ENCODE results near the gene TFAP2A. TPM values are rescaled to one million over a fixed set of nuclear protein-coding genes. Genes with fewer than 3 reads are reported as not detected.

TFAP2A gene
- total RNA-seq, 1 donor from 2014 or later, result not detected

DNA sequence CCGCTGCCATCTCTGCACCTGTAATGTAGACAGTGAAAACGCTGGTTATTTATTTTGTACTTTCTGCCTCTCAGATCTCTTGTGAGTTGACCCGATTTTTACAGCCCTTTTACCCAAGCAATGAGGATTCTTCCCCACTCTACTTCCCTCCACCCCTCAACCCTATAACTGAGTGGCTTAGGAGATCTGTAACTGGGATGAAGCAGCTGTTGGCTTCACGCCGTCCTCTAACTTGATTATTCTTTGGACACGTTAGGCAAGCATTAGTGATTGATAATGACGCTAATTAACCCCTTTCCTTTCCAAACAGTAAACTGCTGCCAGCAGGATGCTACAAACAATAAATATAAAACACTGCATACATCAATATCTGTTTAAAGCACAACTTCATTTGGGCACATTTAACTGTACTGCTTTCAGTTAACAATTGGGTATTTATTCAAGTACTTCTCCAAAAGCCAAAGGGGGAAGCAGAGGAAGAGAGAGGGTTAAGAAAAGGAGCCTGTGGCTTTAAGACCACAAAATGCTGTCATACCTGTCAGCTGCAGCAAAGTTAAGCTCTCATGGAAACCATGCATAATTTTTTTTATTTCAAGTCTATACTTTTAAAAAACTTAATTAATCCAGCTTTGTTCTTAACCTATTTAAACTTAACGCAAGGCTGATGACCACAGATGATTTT is 21.2 kb downstream of the TFAP2A start:
- no peak overlapping the region for H3K4me3 ChIP-seq (ENCODE audit: low read length in 3 of 3)
- no peaks in the 10 kb centered on the region for H3K9me3 ChIP-seq (ENCODE audit: control insufficient read depth in 3 of 3, low read length in 3 of 3)
- H3K4me1 ChIP-seq (ENCODE audit: control insufficient read depth in 3 of 3, insufficient read depth in 3 of 3, low read length in 3 of 3), result no peaks in the 10 kb centered on the region
- H3K27ac ChIP-seq (ENCODE audit: low read depth, low read length), result no peak overlapping the region
- H3K36me3 ChIP-seq (ENCODE audit: control insufficient read depth in 3 of 3, insufficient read depth in 3 of 3, low read length in 3 of 3), result no peaks in the 10 kb centered on the region
- no peak overlapping the region for H3K9ac ChIP-seq (ENCODE audit: low read depth in 1 of 3, low read length in 3 of 3)
- peaks cover 73 to 89% (median 80%) of the 10 kb centered on the region in 3 donors for H3K27me3 ChIP-seq (ENCODE audit: control insufficient read depth in 3 of 3, insufficient read depth in 3 of 3, low read length in 3 of 3)

DNA sequence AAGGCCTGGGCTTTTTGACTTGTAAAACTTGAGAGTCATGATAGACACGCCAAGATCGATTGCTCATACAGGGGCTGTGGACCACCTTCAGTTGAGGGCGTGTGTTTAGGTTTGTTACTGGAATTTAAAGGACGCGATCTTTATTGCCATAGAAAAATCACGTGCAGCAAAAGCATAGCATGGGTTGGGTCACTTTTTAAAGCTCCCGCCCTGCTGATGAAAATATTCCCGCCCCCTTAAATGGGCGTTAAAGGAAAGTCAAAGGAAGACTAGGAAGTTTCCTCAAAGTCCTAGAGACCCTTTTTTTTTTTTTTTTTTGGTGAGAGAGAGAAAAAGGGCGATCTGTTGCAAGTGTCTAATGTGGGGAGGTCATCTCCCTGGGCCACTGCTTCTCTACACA is 23.1 kb downstream of the TFAP2A start:
- Histone ChIP-seq H3K27ac (ENCODE audit: low read depth, low read length) (no peak overlapping the region), H3K4me3 (ENCODE audit: low read length in 3 of 3) (no peak overlapping the region), H3K9ac (ENCODE audit: low read depth in 1 of 3, low read length in 3 of 3) (no peak overlapping the region), H3K36me3 (ENCODE audit: control insufficient read depth in 3 of 3, insufficient read depth in 3 of 3, low read length in 3 of 3) (no peaks in the 10 kb centered on the region), H3K4me1 (ENCODE audit: control insufficient read depth in 3 of 3, insufficient read depth in 3 of 3, low read length in 3 of 3) (no peaks in the 10 kb centered on the region), H3K9me3 (ENCODE audit: control insufficient read depth in 3 of 3, low read length in 3 of 3) (no peaks in the 10 kb centered on the region), H3K27me3 (ENCODE audit: control insufficient read depth in 3 of 3, insufficient read depth in 3 of 3, low read length in 3 of 3) (peaks cover 84 to 93% (median 85%) of the 10 kb centered on the region in 3 donors)

DNA sequence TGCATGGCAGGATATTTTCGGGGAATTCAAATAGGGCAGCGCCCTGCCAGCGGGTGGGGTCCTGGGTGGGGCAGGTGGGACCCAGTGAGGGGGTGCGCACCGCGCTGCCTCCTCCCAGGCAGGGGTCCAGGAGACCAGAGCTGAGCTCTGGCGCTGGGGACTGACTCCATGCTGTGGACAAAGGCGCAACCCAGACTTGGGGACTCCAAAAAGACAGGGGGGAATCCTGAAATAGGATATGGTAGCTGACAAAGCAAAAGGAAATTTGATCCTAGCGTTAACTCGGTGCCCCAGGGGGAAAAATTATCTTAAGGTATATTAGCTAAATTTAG is 23.6 kb downstream of the TFAP2A start:
- Histone ChIP-seq H3K9me3 (ENCODE audit: control insufficient read depth in 3 of 3, low read length in 3 of 3) (no peaks in the 10 kb centered on the region), H3K36me3 (ENCODE audit: control insufficient read depth in 3 of 3, insufficient read depth in 3 of 3, low read length in 3 of 3) (no peaks in the 10 kb centered on the region), H3K9ac (ENCODE audit: low read depth in 1 of 3, low read length in 3 of 3) (no peak overlapping the region), H3K27me3 (ENCODE audit: control insufficient read depth in 3 of 3, insufficient read depth in 3 of 3, low read length in 3 of 3) (peaks cover 88 to 96% (median 89%) of the 10 kb centered on the region in 3 donors), H3K4me1 (ENCODE audit: control insufficient read depth in 3 of 3, insufficient read depth in 3 of 3, low read length in 3 of 3) (no peaks in the 10 kb centered on the region), H3K4me3 (ENCODE audit: low read length in 3 of 3) (no peak overlapping the region), H3K27ac (ENCODE audit: low read depth, low read length) (no peak overlapping the region)

GRCh38 chr6:10390495-10391298 is 24.2 kb downstream of the TFAP2A start:
- no peak overlapping the region for H3K4me3 ChIP-seq (ENCODE audit: low read length in 3 of 3)
- no peak overlapping the region for H3K9ac ChIP-seq (ENCODE audit: low read depth in 1 of 3, low read length in 3 of 3)
- no peak overlapping the region for H3K27ac ChIP-seq (ENCODE audit: low read depth, low read length)
- no peaks in the 10 kb centered on the region for H3K4me1 ChIP-seq (ENCODE audit: control insufficient read depth in 3 of 3, insufficient read depth in 3 of 3, low read length in 3 of 3)
- H3K36me3 ChIP-seq (ENCODE audit: control insufficient read depth in 3 of 3, insufficient read depth in 3 of 3, low read length in 3 of 3), result no peaks in the 10 kb centered on the region
- H3K9me3 ChIP-seq (ENCODE audit: control insufficient read depth in 3 of 3, low read length in 3 of 3), result no peaks in the 10 kb centered on the region
- peaks cover 89 to 96% (median 92%) of the 10 kb centered on the region in 3 donors for H3K27me3 ChIP-seq (ENCODE audit: control insufficient read depth in 3 of 3, insufficient read depth in 3 of 3, low read length in 3 of 3)

GRCh38 chr6:10389739-10390494 is 25.0 kb downstream of the TFAP2A start:
- Histone ChIP-seq H3K4me3 (ENCODE audit: low read length in 3 of 3) (no peak overlapping the region), H3K27me3 (ENCODE audit: control insufficient read depth in 3 of 3, insufficient read depth in 3 of 3, low read length in 3 of 3) (peaks cover 91 to 98% (median 94%) of the 10 kb centered on the region in 3 donors)

DNA sequence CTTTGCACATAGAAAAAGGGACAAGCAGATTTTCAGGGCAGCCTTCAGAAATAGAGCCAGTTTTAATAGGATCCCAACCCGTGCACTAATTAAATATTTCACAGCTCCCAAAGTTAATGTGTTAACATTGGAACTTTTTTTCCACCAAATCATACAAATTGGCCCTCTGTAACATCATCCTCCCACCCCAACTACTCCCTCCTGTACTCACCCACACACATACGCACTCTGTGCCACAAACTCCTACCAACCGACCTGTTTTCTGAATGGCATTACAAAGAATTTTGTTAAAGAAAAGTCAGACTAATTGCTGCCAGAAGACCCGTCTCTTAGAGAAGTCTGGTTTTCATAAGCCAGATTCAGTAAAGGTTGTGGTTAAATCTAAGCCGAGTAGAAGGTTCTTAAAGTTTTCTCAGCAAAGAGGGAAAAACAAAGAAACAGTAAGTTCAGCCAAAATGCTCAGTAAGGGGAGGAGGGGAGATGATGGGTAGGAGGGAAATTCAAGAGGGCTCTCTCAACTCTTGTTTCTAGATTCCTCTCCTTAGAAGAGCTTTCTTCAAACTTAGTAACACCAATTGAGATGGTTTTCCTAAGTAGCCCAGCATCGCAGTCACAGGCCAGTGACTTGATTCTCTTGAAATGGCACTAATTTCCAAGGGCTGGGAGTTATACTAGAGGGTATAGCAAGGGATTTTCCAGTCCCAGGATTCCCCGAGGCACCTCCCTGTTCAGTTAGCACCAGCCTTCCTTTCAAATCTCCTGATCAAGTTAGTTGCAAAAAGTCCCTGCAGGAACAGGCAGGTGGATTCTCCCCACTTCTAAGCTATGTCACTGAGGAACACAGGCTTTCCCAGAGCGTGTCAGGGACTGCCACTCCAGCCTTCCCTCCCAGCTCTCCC is 27.9 kb downstream of the TFAP2A start:
- Histone ChIP-seq H3K27me3 (ENCODE audit: control insufficient read depth in 3 of 3, insufficient read depth in 3 of 3, low read length in 3 of 3) (peaks cover 98 to 99% (median 98%) of the 10 kb centered on the region in 3 donors), H3K4me1 (ENCODE audit: control insufficient read depth in 3 of 3, insufficient read depth in 3 of 3, low read length in 3 of 3) (peaks cover 0 to 8% (median 7%) of the 10 kb centered on the region in 3 donors), H3K9me3 (ENCODE audit: control insufficient read depth in 3 of 3, low read length in 3 of 3) (no peaks in the 10 kb centered on the region), H3K27ac (ENCODE audit: low read depth, low read length) (no peak overlapping the region), H3K4me3 (ENCODE audit: low read length in 3 of 3) (no peak overlapping the region), H3K36me3 (ENCODE audit: control insufficient read depth in 3 of 3, insufficient read depth in 3 of 3, low read length in 3 of 3) (no peaks in the 10 kb centered on the region), H3K9ac (ENCODE audit: low read depth in 1 of 3, low read length in 3 of 3) (no peak overlapping the region)

More at GRCh38 chr6:10389739-10390494, 25.0 kb downstream of the TFAP2A start:
- H3K9me3 ChIP-seq (ENCODE audit: control insufficient read depth in 3 of 3, low read length in 3 of 3), result no peaks in the 10 kb centered on the region
- no peaks in the 10 kb centered on the region for H3K4me1 ChIP-seq (ENCODE audit: control insufficient read depth in 3 of 3, insufficient read depth in 3 of 3, low read length in 3 of 3)
- no peak overlapping the region for H3K9ac ChIP-seq (ENCODE audit: low read depth in 1 of 3, low read length in 3 of 3)
- no peak overlapping the region for H3K27ac ChIP-seq (ENCODE audit: low read depth, low read length)
- H3K36me3 ChIP-seq (ENCODE audit: control insufficient read depth in 3 of 3, insufficient read depth in 3 of 3, low read length in 3 of 3), result no peaks in the 10 kb centered on the region

- H3K27me3 ChIP-seq (ENCODE audit: control insufficient read depth in 3 of 3, insufficient read depth in 3 of 3, low read length in 3 of 3), result peaks cover 98 to 99% (median 99%) of the 10 kb centered on the region in 3 donors
- no peak overlapping the region for H3K4me3 ChIP-seq (ENCODE audit: low read length in 3 of 3)
- H3K4me1 ChIP-seq (ENCODE audit: control insufficient read depth in 3 of 3, insufficient read depth in 3 of 3, low read length in 3 of 3), result peaks cover 0 to 10% (median 7%) of the 10 kb centered on the region in 3 donors
- H3K36me3 ChIP-seq (ENCODE audit: control insufficient read depth in 3 of 3, insufficient read depth in 3 of 3, low read length in 3 of 3), result no peaks in the 10 kb centered on the region
- no peak overlapping the region for H3K27ac ChIP-seq (ENCODE audit: low read depth, low read length)
- H3K9me3 ChIP-seq (ENCODE audit: control insufficient read depth in 3 of 3, low read length in 3 of 3), result no peaks in the 10 kb centered on the region
- H3K9ac ChIP-seq (ENCODE audit: low read depth in 1 of 3, low read length in 3 of 3), result no peak overlapping the region
Observed at GRCh38 chr6:10386220-10386619, 28.7 kb downstream of the TFAP2A start.

- no peaks in the 10 kb centered on the region for H3K9me3 ChIP-seq (ENCODE audit: control insufficient read depth in 3 of 3, low read length in 3 of 3)
- H3K9ac ChIP-seq (ENCODE audit: low read depth in 1 of 3, low read length in 3 of 3), result no peak overlapping the region
- no peak overlapping the region for H3K27ac ChIP-seq (ENCODE audit: low read depth, low read length)
- H3K36me3 ChIP-seq (ENCODE audit: control insufficient read depth in 3 of 3, insufficient read depth in 3 of 3, low read length in 3 of 3), result no peaks in the 10 kb centered on the region
- H3K4me1 ChIP-seq (ENCODE audit: control insufficient read depth in 3 of 3, insufficient read depth in 3 of 3, low read length in 3 of 3), result peaks cover 0 to 10% (median 7%) of the 10 kb centered on the region in 3 donors
- H3K4me3 ChIP-seq (ENCODE audit: low read length in 3 of 3), result no peak overlapping the region
- peaks cover 98% of the 10 kb centered on the region in 3 donors for H3K27me3 ChIP-seq (ENCODE audit: control insufficient read depth in 3 of 3, insufficient read depth in 3 of 3, low read length in 3 of 3)
Observed at GRCh38 chr6:10385524-10386132, 29.2 kb downstream of the TFAP2A start.
